OCI-LY7 (cell line): ENCODE measurements around the gene CNTN4.

Source experiments
- CTCF ChIP-seq: fragments of 200-600 bp; sonication (generic); conservative IDR thresholded peaks from 2 replicates; pipeline ENCODE4 v1.5.1; 2014; ENCODE audit warnings: mild to moderate bottlenecking, antibody characterized with exemption, low read length, moderate library complexity, mixed read lengths
- EZH2phosphoT487 ChIP-seq: fragments of 200-600 bp; sonication (generic); IDR thresholded peaks from 2 replicates; pipeline ENCODE4 v1.6.1; 2018; ENCODE audit warnings: low read depth, borderline replicate concordance, mild to moderate bottlenecking, mixed run types, antibody characterized with exemption, low read length, moderate library complexity, mixed read lengths

- TF ChIP-seq CTCF (no peak), EZH2phosphoT487 (no peak)
These were observed 869.2 kb downstream of the CNTN4 start for GRCh38 chr3:2967871-2968270.
